A673 (cell line): ENCODE results near the gene ORM2. TPM values are rescaled to one million over a fixed set of nuclear protein-coding genes. Genes with fewer than 3 reads are reported as not detected.

Experiments
- BruUV-seq: library from RNA; stranded (reverse); fragments of 400-500 nt; replicated peaks from 2 replicates; lab custom pipeline; 2021; lab: Mats Ljungman, UMichigan
- CTCF ChIA-PET: fragments of 300-600 bp; sonication (Branson Sonifier 250); formaldehyde crosslinking; loops from one replicate; lab custom pipeline; 2022; ENCODE audit warnings: antibody characterized with exemption; lab: Charles Lee
- POLR2A ChIA-PET: fragments of 300-600 bp; sonication (Branson Sonifier 250); formaldehyde crosslinking; loops from one replicate; lab custom pipeline; 2022; ENCODE audit warnings: antibody characterized with exemption; ENCODE audit not compliant: low non-redundant PET; lab: Charles Lee
- DNase-seq: peaks from one replicate; pipeline ENCODE4 v3.0.0-alpha.2; 2015; ENCODE audit warnings: low spot score
- H3K27ac ChIP-seq: fragments of 200-600 bp; sonication (generic); 2 replicates; pipeline ENCODE4 v1.5.1; 2016; ENCODE audit warnings: mixed run types, low read depth, mild to moderate bottlenecking, mixed read lengths, antibody characterized with exemption, low read length; ENCODE audit not compliant: poor library complexity, severe bottlenecking
- H3K27me3 ChIP-seq: fragments of 200-600 bp; sonication (generic); replicated peaks from 2 replicates; pipeline ENCODE4 v1.6.1; 2017; ENCODE audit warnings: mixed run types, low read depth, mild to moderate bottlenecking, mixed read lengths, antibody characterized with exemption, low read length; ENCODE audit not compliant: insufficient read depth, poor library complexity
- H3K36me3 ChIP-seq: fragments of 200-600 bp; sonication (generic); 2 replicates; pipeline ENCODE4 v1.6.1; 2016; ENCODE audit warnings: mixed run types, mild to moderate bottlenecking, mixed read lengths, antibody characterized with exemption, low read length; ENCODE audit not compliant: insufficient read depth, poor library complexity, severe bottlenecking
- H3K4me1 ChIP-seq: fragments of 200-600 bp; sonication (generic); 2 replicates; pipeline ENCODE4 v1.6.1; 2017; ENCODE audit warnings: mixed run types, mild to moderate bottlenecking, mixed read lengths, antibody characterized with exemption, low read length; ENCODE audit not compliant: insufficient read depth, poor library complexity, severe bottlenecking
- H3K4me3 ChIP-seq: fragments of 200-600 bp; sonication (generic); 2 replicates; pipeline ENCODE4 v1.5.1; 2016; ENCODE audit warnings: low read depth, mixed run types, mild to moderate bottlenecking, mixed read lengths, low read length; ENCODE audit not compliant: poor library complexity, severe bottlenecking
- H3K9me3 ChIP-seq: fragments of 200-600 bp; sonication (generic); 2 replicates; pipeline ENCODE4 v1.6.1; 2016; ENCODE audit warnings: mixed run types, low read depth, mild to moderate bottlenecking, mixed read lengths, antibody characterized with exemption, low read length; ENCODE audit not compliant: poor library complexity, severe bottlenecking
- CTCF ChIP-seq: fragments of 300-800, 200-600 bp; sonication (generic); conservative IDR thresholded peaks from 2 replicates; pipeline ENCODE4 v1.5.1; 2017; ENCODE audit warnings: low read depth, mild to moderate bottlenecking, antibody characterized with exemption, low read length, moderate library complexity, mixed read lengths
- EZH2 ChIP-seq: fragments of 200-600 bp; sonication (generic); IDR thresholded peaks from 2 replicates; pipeline ENCODE4 v1.6.1; 2017; ENCODE audit warnings: borderline replicate concordance, low read depth, mild to moderate bottlenecking, mixed read lengths, antibody characterized with exemption, low read length; ENCODE audit not compliant: poor library complexity, severe bottlenecking
- intact Hi-C: fragments of 100-400 bp; cut with micrococcal nuclease; formaldehyde crosslinking; loops from one replicate; pipeline ENCODE4 v1.10.0; 2022; ENCODE audit not compliant: unreplicated experiment
- total RNA-seq: library from RNA; stranded (reverse); gene quantifications from 2 replicates; pipeline ENCODE4 v1.2.3, GENCODE V29; 2021

ORM2 gene
- total RNA-seq, 1 experiment from 2014 or later = not detected

- no TSS peak for BruUV-seq
- Histone ChIP-seq H3K27ac (no peak overlapping the region), H3K36me3 (peaks cover 11% of the 10 kb centered on the region), H3K4me3 (no peak overlapping the region), H3K27me3 (no peaks in the 10 kb centered on the region), H3K9me3 (peaks cover 8% of the 10 kb centered on the region), H3K4me1 (no peaks in the 10 kb centered on the region)
- TF ChIP-seq CTCF (no peak), EZH2 (no peak)
- no peak for DNase-seq
- intact Hi-C loops = no loop called here
- CTCF ChIA-PET = interaction anchor here (0.6 kb wide), 1 partner anchor 714 kb away, joined by 6 read pairs; no protein-coding TSS in a partner anchor
- POLR2A ChIA-PET = no interaction called here
Observed at GRCh38 chr9:114300153-114300845, 29.4 kb upstream of the ORM2 start.

GRCh38 chr9:114300846-114301797 is 28.5 kb upstream of the ORM2 start:
- H3K27me3 ChIP-seq = no peaks in the 10 kb centered on the region
- BruUV-seq = no TSS peak
- CTCF ChIA-PET = no interaction called here
- no peak for DNase-seq
- H3K27ac ChIP-seq = no peak overlapping the region
- intact Hi-C loops = no loop called here
- peaks cover under 1% of the 10 kb centered on the region for H3K9me3 ChIP-seq
- H3K4me1 ChIP-seq = no peaks in the 10 kb centered on the region
- peaks cover 5% of the 10 kb centered on the region for H3K36me3 ChIP-seq
- no peak for TF ChIP-seq EZH2
- no peak for TF ChIP-seq CTCF
- POLR2A ChIA-PET = no interaction called here
- H3K4me3 ChIP-seq = no peak overlapping the region

DNA sequence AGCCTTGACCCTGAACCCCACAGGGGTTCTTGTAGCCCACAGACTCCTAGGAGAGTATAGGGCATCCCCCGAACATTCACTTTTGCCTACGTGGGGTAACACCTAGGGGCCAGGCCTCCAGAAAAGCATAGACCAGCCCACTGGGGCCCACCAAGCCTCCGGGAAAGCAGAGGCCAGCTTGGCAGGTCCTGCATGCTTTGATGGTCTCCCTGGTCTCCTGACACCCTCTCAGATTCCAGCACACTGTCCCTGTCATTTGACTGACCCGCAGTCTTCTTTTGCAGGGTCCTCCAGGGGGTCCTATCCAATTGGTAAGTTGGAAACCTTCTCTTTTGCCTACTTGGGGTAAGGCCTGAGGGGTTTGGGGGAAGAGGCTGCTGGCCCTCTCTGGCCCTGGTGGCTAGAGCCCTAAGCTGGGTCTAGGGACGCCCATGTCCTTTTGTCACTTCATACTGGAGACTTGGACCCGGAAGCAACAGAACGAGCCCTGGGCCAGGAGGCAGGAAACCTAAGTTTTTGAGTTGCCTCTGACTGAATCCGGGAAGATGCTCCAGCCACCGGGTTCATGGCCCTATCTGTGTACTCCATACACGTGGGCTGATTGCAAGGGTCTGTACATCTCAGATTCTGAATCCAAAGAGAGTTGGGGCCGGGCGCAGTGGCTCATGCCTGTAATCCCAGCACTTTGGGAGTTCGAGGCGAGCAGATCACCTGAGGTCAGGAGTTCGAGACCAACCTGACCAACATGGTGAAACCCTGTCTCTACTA is 27.7 kb upstream of the ORM2 start:
- no peak overlapping the region for H3K4me3 ChIP-seq
- no TSS peak for BruUV-seq
- H3K27me3 ChIP-seq = no peaks in the 10 kb centered on the region
- DNase-seq = no peak
- H3K4me1 ChIP-seq = no peaks in the 10 kb centered on the region
- ChIA-PET POLR2A (no interaction called here), CTCF (no interaction called here)
- no peak overlapping the region for H3K27ac ChIP-seq
- intact Hi-C loops = no loop called here
- TF ChIP-seq CTCF = no peak
- no peak for TF ChIP-seq EZH2
- no peaks in the 10 kb centered on the region for H3K9me3 ChIP-seq
- H3K36me3 ChIP-seq = no peaks in the 10 kb centered on the region
